NCI-H128 (cell line): ENCODE results near the gene ARNT2.
"Not testable (repeated sequence)": the region's sequence is repeated elsewhere in the genome, so short reads cannot be mapped to it uniquely, and the experiment has no call there.

Experiments used
- DNase-seq: peaks from one replicate; lab custom pipeline; 2025; ENCODE audit not compliant: unreplicated experiment; lab: John Stamatoyannopoulos, UW

ARNT2 gene

DNA sequence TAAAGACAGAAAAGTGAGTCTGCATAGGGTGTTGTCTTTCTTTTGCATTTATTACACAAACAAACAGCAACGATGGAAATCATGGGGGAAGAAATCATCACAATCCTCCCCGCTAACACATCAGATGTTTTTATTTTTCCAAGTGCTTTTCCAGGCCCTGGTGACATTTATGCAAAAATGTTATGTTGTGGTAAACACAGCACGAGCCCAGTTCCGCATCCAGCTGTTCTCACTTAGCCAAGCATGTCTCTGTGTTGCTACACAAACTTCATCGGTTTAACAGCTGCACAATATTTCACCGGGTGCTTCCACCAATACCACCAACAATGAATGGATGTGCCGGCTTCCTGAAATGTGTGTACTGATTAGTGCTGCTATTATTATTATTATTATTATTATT lies 237.2 kb downstream of the ARNT2 start:
- DNase-seq: no peak

DNA sequence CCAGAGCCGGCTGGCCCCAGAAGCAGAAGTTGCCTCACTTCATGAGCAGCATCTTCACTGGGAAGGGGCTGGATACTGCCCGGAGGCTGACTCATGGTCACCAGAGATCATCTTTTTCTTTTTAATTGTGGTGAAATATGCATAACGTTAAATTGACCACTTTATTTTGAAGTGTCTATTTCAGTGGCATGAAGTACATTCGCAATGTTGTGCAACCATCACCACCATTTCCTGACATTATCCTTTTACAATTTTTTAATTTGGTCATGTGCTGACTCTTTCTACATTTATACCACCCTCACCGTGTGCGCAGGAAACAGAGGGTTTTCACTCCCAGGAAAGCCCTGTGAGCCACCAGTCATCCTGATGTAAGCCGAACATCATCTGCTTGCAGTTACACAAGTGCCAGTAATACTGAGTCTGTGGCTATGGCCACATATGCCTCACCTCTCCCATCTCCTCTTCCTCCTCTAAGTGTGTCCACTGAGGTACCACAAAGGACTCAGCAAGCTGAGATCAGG lies 239.3 kb downstream of the ARNT2 start:
- DNase-seq: no peak

DNA sequence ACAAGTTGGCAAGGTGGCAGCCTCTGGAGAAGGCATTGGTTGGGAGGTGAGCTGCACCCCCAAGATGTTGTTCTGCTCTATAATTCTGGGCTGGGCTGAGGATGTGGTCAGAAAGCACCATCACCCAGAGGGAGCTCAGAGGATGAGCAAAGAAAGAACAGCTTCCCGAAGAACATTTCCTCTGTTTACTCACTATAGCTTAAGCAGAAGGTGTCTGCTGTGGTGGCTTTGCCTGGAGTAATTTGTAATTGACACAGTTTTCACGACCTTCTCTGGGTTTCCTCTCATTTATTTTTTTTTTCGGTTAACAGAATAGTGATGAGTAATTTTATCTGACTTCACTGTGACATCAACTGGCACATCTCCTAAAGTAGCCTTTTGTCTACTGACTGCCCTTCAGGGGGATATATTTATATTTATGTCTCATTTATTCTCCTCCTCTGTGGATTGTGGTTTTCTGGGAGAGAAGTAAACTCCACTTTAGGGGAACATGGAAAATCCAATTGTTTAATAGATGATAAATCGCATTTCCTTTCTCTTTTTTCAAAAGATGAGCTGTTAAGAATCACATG lies 241.4 kb downstream of the ARNT2 start:
- DNase-seq: no peak

DNA sequence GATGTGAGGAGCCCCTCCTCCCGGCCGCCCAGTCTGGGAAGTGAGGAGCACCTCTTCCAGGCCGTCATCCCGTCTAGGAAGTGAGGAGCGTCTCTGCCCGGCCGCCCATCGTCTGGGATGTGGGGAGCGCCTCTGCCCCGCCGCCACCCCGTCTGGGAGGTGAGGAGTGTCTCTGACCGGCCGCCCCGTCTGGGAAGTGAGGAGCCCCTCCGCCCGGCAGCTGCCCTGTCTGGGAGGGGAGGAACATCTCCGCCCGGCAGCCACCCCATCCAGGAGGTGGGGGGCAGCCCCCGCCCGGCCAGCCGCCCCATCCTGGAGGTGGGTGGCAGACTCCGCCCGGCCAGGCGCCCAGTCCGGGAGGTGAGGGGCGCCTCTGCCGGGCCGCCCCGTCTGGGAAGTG lies 243.2 kb downstream of the ARNT2 start:
- DNase-seq: not testable (repeated sequence)
